PFSK-1 (cell line): Measurements from ENCODE around the gene NPR3.

Experiments
- POLR2AphosphoS5 ChIP-seq: IDR thresholded peaks from 2 replicates; pipeline ENCODE4 v1.6.1; 2012; ENCODE audit warnings: low read depth, mild to moderate bottlenecking, control low read depth, low read length, moderate library complexity
- SIN3A ChIP-seq: IDR thresholded peaks from 2 replicates; pipeline ENCODE4 v1.6.1; 2012; ENCODE audit warnings: mild to moderate bottlenecking, low read length, moderate library complexity, borderline replicate concordance; ENCODE audit not compliant: insufficient read depth
- TAF1 ChIP-seq: IDR thresholded peaks from 2 replicates; pipeline ENCODE4 v1.6.1; 2012; ENCODE audit warnings: low read length, control low read depth, borderline replicate concordance; ENCODE audit not compliant: insufficient read depth
- TF ChIP-seq, protein P1 (sequence below), 2 experiments: IDR thresholded peaks; 2 replicates each; pipeline versions ENCODE4 v1.6.1 to v1.8.0; 2011 to 2012; ENCODE audit warnings: low read depth in 2 of 2, low read length in 2 of 2, control low read depth in 1 of 2, inconsistent platforms in 1 of 2, mild to moderate bottlenecking in 1 of 2, moderate library complexity in 1 of 2; ENCODE audit not compliant: insufficient read depth in 1 of 2

DNA sequence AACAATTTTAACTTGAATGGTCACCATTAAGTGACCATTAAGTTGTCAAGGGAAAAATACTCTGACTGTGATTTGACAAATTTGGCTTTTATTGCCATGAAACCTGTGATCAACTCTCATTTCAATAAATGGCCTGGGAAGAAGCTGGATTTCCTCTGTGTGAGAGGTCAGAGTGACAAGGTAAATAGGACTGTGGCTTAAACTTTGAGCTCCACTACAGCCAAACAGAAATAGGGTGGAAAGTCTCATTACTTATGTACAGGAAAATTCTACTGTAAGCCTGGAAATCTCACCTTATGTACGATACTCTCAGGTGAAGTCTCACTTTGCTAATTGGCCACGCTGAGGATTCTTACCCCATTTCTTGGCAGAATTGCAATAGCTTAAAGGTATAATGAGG lies 67.3 kb downstream of the NPR3 start:
- TF ChIP-seq SIN3A (no peak), TAF1 (no peak), POLR2AphosphoS5 (no peak)
- TF ChIP-seq, protein P1, sequence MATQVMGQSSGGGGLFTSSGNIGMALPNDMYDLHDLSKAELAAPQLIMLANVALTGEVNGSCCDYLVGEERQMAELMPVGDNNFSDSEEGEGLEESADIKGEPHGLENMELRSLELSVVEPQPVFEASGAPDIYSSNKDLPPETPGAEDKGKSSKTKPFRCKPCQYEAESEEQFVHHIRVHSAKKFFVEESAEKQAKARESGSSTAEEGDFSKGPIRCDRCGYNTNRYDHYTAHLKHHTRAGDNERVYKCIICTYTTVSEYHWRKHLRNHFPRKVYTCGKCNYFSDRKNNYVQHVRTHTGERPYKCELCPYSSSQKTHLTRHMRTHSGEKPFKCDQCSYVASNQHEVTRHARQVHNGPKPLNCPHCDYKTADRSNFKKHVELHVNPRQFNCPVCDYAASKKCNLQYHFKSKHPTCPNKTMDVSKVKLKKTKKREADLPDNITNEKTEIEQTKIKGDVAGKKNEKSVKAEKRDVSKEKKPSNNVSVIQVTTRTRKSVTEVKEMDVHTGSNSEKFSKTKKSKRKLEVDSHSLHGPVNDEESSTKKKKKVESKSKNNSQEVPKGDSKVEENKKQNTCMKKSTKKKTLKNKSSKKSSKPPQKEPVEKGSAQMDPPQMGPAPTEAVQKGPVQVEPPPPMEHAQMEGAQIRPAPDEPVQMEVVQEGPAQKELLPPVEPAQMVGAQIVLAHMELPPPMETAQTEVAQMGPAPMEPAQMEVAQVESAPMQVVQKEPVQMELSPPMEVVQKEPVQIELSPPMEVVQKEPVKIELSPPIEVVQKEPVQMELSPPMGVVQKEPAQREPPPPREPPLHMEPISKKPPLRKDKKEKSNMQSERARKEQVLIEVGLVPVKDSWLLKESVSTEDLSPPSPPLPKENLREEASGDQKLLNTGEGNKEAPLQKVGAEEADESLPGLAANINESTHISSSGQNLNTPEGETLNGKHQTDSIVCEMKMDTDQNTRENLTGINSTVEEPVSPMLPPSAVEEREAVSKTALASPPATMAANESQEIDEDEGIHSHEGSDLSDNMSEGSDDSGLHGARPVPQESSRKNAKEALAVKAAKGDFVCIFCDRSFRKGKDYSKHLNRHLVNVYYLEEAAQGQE (IDR thresholded peaks at IDR 0.05; ENCODE audit: insufficient read depth in 1 of 2, low read depth in 2 of 2, low read length in 2 of 2) = no peak
